Colon (tissue), 2 donors: ENCODE results near the gene PLCD3.

Source experiments
- FAIRE-seq: peaks from 2 replicates; lab custom pipeline; 2012; peaks lifted over from hg19 to GRCh38; lab: Jason Lieb, UNC
- donor health status: control.
- donor health status: control.

PLCD3 gene

GRCh38 chr17:45132320-45132571 lies at the start of gene PLCD3:
PLCD3 (minus strand) TSS chr17:45132515; CDS start chr17:45132410, 105 bp downstream.
- FAIRE-seq = no peak

DNA sequence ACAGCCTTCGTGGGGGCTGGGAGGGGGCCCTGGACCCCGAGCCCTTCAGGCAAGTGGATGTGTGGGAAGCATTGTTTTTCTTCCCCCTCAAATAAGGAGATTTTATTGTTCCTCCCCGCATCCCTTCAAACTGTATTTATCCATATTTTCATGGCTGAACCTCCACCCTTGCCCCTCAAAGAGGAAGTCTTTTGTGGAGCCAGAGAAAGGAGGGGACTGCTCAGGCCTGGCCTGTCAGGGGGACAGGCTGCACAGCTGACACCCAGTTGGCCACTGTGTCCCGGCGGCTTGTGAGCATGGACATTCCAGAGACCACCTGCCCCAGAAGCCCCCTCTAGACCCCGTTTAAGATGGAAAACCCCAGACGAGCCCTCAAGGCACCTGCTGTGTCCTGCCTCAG lies 45.2 kb upstream of the PLCD3 start:
- FAIRE-seq = no peak

GRCh38 chr17:45175759-45176115 lies 43.4 kb upstream of the PLCD3 start:
- FAIRE-seq = no peak

DNA sequence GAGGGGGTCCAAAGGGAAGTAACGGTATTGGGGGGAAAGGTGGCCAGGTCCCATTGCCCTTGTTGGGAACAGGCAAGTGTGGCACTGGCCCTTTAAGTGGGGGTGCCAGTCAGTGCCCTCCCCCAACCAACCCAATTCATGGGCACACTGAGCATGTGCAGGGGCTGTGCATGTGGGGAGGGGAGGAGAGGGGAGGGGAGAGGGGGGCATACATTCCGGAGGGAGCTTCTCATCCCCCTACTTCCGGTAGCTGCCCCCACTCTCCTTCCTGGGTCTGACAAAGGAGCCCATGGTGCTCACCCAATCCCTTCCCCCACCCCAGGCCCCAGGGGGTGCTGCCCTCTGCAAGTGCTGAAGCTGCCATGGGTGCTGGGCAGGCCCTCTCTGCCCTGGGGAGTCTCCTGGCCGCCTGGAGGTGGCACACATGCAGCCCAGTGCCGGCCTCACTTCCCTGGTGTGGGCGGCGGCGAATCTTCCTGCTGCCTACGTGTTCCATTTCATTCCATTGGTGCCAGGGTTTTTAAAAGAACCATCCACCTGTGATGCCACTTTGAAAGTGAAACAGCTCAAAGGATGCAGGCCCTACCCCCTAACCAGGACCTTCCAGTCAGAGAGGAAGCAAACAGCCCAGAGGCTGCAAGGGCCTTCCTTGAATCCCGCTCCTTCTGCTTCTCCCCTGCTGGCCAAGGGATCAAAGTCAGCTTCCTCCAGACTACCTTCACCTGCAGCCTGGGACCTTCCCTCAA lies 40.4 kb upstream of the PLCD3 start:
- FAIRE-seq = no peak

GRCh38 chr17:45172232-45172540 lies 39.9 kb upstream of the PLCD3 start:
- no peak for FAIRE-seq

DNA sequence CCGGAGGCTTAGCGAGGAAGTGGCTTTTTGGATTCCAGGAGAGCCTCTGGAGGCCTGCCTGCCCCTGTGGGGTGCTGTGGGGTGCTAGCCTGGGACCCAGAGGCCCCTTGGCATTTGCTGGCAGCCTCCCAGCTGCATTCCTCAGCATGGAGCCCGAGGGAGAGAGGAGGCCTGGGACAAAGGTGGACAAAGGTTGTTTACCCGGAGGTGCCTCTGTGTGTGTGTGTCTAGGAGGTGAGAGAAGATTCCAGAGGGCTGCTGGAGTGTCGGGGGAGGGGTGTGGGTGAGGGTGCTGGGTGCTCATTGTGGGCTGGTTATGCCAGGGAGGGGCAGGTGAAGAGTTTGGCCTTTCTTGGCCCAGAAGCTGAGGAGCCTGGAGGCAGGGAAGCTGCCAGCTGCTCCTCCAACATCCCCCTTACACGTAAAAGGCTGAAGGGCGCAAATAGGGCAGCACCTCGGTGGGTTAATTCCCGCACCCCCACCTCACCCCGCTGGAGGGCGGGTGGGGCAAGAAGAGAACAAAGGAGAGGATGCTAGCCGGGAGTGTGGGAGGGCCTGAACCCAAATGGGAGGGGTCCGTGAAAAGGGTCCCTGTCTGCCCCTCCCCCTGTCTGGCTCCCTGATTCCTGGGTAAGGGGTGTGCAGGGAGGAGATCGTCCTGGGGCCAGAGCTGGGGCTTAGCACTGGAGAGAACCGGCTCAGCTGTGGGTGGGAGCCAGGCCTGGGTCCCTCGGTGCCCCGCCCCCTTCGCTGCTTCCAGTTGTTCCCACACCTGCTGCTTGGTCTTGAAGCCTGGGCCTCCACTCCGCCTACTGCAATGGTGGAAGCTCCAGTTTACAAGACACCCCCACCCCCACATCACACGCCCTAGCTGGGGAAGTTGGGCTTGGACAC lies 39.3 kb upstream of the PLCD3 start:
- no peak for FAIRE-seq

DNA sequence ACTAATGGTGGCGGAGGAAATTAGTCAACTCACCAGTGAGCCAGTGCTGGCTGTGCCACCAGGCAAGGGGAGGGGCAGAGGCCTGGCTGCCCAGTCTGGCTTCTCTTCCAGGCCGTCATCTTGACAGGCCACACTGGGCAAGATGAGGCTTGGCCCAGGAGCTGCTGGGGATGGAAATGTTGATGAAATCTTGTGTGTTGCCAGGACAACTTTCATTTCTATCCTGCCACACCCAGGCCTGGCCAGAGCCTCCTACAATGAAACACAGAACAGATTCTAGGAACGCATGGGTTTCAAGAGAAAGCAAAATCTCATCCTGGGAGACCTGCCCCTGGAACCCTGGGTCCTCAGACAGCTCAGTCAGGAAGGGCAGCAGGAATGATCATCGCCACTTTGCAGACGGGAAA lies 38.6 kb upstream of the PLCD3 start:
- FAIRE-seq = no peak

DNA sequence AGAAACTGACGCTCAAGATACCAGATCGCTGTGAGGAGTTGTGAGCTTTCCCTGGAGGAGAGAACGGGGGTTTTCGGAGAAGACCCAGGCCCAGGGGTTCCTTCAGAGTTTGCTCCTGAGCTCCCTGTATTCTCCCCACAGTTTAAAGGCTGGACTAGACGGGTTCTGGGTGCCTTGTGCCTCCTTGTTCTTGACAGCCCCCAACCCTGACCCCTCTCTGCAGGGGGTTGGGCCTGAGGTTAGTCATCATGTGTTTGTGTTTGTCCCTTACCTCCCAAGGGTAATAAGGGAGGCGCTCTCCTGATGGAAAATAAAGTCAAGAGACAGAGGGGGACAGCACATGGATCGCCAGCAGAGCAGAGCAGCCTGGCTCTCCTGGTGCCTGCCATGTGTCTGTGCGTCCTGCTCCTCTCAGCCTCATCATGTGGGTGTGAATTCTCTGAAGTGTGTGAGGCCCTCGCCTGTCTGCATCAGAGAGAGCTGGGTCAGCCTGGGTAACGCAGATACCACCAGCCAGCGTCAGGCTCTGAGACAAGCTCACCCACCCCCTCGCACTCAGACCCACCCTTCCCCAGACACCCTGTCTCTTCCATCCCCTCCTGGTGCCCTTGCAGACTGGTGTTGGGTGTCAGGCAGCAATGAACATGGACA lies 38.1 kb upstream of the PLCD3 start:
- FAIRE-seq = no peak

- FAIRE-seq = no peak
Measured at GRCh38 chr17:45168991-45169752, 36.9 kb upstream of the PLCD3 start.

DNA sequence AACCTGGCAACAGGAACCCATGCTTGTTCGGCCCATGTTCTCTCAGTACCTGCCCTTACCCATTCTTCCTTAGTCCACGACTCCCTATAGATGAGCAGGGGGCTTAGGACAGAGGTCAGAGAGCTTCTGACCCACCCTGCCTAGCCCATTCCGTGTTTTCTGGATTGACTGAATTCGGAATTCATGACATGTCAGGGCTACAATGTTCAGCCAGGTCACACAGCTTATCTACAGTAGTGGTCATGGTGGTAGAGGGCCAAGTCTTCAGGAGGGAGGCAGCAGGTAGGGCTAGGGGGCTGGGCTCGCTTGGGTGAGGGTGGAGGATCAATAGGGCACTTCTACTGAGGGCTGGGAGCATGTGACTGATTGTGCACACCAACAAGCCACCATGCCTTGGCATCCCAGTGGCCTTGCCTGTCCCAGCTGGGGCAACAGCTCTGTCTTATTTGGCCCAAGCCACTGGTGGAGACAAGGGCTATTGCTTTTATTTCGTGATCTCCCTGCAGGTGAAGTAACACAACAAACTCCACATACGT lies 32.5 kb upstream of the PLCD3 start:
- no peak for FAIRE-seq

DNA sequence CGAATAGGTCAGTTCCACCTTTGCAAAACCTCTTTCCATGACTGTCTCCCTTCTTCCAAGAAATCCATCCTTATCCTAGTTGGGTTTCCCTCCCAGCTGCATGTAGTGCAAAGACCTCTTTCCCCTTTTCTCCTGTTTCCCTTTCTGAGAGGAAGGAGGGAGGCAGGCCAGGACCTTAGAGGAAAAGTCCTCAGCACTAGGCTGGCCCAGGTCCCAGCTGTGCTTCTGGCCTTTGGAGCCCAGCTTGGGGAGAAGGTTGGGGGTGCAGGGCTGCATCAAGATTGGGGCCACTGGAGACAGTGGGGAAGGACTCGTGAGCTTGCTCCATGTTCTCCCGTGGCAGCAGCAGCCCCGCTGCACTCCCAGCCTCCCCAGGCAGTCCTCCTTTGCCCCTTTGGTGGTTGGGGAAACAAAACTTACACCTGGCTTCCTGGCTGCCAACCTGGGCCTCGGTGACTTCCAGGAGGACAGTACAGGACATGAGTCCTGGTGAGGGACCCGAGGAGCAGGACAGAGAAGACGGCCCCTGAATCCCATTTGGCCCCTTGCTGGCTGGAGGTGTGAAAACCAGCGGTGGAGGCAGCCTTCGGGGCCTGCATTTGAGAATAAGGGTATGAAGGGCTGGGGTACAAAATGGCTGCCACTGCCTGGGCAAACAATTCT lies 29.8 kb upstream of the PLCD3 start:
- no peak for FAIRE-seq

GRCh38 chr17:45161288-45162024 lies 29.1 kb upstream of the PLCD3 start, which contains the start of gene HEXIM2:
HEXIM2 (plus strand) TSS chr17:45161875; CDS start chr17:45162794, 919 bp downstream.
- FAIRE-seq = peak; percentile 91

DNA sequence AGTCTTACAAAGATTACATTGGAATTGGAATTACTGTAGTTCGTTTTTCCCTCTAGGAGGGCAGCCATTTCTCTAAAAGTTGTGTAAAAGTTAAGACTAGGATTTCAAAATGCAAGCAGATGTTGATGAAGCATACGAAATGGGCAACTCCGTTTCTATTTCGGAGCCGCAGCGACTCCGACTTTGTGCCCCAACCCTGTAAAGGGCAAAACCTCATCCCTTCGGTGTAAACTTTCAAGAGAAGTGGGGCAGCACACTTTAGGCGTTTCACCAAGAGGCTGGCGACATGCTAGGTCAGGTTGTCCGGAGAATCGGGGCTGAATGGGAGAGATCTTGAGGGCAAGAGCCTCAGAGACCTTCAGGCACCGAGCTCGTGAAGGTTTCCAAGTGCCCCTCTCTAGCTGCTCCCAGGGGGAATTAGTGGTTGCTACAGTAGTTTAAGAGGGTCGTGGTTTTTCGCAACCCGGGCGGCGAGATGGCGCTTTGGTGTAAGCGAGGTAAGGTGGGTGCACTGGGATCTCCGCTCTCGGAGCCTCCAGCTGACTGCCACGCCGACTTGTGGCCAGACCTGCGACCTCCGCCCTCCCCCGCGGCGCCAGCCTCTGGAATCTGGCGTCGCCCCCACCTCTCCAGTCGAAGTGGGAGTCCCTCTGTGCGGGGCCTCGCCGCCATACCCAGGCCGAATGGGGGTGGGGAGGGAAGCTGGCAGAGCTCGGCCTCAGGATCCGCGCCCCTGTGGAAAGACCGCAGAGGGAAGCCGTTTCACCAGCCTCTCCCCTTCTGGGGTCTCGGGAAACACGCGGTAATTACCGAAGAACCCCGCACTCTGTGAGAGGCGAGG lies 28.4 kb upstream of the PLCD3 start:
- FAIRE-seq = no peak

DNA sequence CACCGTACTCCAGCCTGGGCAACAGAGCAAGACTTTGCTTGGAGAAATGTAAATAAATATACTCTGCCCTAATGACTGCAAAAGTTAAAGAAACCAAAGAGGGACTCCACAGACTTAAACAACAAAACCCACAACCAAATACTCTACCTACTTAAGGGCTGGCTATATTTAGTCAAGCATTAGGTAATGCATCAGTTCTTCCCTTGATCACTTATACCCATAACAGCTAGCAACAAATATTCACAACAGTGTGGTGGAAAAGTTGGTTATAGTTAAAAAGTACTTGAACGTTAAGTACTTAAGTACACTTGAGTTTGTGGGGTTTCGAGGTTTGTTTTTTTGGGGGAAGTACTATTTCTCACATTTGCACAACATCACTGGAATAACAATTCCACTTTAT lies 23.9 kb upstream of the PLCD3 start:
- FAIRE-seq = no peak

GRCh38 chr17:45155483-45155882 lies 23.2 kb upstream of the PLCD3 start:
- no peak for FAIRE-seq

DNA sequence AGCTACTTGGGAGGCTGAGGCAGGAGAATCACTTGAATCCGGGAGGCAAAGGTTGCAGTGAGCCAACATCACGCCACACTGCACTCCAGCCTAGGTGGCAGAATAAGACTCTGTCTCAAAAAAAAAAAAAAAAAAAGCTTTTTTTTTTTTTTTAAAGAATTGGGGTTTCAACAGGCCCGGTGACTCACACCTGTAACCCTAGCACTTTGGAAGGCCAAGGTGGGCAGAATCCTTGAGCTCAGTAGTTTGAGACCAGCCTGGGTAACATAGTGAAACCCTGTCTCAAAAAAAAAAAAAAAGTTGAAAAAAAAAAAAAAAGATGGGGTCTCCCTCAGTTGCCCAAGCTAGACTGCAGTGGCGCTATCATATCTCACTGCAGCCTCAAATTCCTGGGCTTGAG lies 22.7 kb upstream of the PLCD3 start:
- FAIRE-seq = no peak

- FAIRE-seq = no peak
Measured at GRCh38 chr17:45150911-45151809, 18.8 kb upstream of the PLCD3 start.

- FAIRE-seq = no peak
Measured at GRCh38 chr17:45149669-45150664, 17.7 kb upstream of the PLCD3 start.
